Colonic mucosa (tissue), 4 donors: ENCODE data around the gene GALK1. TPM values are rescaled to one million over a fixed set of nuclear protein-coding genes. Genes with fewer than 3 reads are reported as not detected.

Experiments used
- DNase-seq: peaks from one replicate; pipeline ENCODE4 v3.0.0-alpha.2; 2020
- H3K27ac ChIP-seq: fragments of 200-600 bp; one replicate; pipeline ENCODE4 v1.8.0; 2021
- H3K27me3 ChIP-seq: fragments of 200-600 bp; one replicate; pipeline ENCODE4 v1.8.0; 2021
- H3K36me3 ChIP-seq: fragments of 200-600 bp; one replicate; pipeline ENCODE4 v1.8.0; 2021
- H3K4me1 ChIP-seq: fragments of 200-600 bp; one replicate; pipeline ENCODE4 v1.8.0; 2021; ENCODE audit warnings: mild to moderate bottlenecking
- H3K4me3 ChIP-seq: fragments of 200-600 bp; one replicate; pipeline ENCODE4 v1.8.0; 2021
- H3K9ac ChIP-seq, 2 donors: one replicate each; pipeline ENCODE4 v1.7.0; 2013; ENCODE audit warnings: control low read depth in 2 of 2, low read depth in 2 of 2, low read length in 2 of 2
- H3K9me3 ChIP-seq: fragments of 200-600 bp; one replicate; pipeline ENCODE4 v1.8.0; 2021
- intact Hi-C: fragments of 100-400 bp; cut with DNase I; formaldehyde crosslinking; loops from one replicate; pipeline ENCODE4 v1.14.1; 2022
- total RNA-seq, 2 donors: library from RNA; stranded (reverse); fragmentation: NEBNext Ultra II Directional in 1 of 2; extraction: Animal tissue kit (Norgen Biotek cat#: 25700) in 1 of 2; gene quantifications; one replicate each; pipeline ENCODE4 v1.2.1, GENCODE V29; 2021
- TF ChIP-seq, protein P1 (sequence below): fragments of 200-600 bp; IDR thresholded peaks from one replicate; pipeline ENCODE4 v1.8.0; 2022; ENCODE audit warnings: antibody characterized with exemption, mild to moderate bottlenecking
- donor health status: healthy.
- donor health status: DM: no; HTN: no; CAD: no.
- donor health status: DM: no; HTN: no; CAD: no.

GALK1 gene
- total RNA-seq, 2 donors from 2014 or later: 21.3 to 23.6 TPM

- H3K9ac ChIP-seq: no peak overlapping the region
- H3K9me3 ChIP-seq: no peaks in the 10 kb centered on the region
- H3K4me3 ChIP-seq: no peak overlapping the region
- TF ChIP-seq, protein P1, sequence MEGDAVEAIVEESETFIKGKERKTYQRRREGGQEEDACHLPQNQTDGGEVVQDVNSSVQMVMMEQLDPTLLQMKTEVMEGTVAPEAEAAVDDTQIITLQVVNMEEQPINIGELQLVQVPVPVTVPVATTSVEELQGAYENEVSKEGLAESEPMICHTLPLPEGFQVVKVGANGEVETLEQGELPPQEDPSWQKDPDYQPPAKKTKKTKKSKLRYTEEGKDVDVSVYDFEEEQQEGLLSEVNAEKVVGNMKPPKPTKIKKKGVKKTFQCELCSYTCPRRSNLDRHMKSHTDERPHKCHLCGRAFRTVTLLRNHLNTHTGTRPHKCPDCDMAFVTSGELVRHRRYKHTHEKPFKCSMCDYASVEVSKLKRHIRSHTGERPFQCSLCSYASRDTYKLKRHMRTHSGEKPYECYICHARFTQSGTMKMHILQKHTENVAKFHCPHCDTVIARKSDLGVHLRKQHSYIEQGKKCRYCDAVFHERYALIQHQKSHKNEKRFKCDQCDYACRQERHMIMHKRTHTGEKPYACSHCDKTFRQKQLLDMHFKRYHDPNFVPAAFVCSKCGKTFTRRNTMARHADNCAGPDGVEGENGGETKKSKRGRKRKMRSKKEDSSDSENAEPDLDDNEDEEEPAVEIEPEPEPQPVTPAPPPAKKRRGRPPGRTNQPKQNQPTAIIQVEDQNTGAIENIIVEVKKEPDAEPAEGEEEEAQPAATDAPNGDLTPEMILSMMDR: no peak
- no peak for DNase-seq
- intact Hi-C loops: no loop called here
- no peaks in the 10 kb centered on the region for H3K27me3 ChIP-seq
- no peak overlapping the region for H3K27ac ChIP-seq
- no peaks in the 10 kb centered on the region for H3K4me1 ChIP-seq
- H3K36me3 ChIP-seq: peaks cover 26% of the 10 kb centered on the region
Observed at GRCh38 chr17:75750661-75751423, 14.2 kb downstream of the GALK1 start.

DNA sequence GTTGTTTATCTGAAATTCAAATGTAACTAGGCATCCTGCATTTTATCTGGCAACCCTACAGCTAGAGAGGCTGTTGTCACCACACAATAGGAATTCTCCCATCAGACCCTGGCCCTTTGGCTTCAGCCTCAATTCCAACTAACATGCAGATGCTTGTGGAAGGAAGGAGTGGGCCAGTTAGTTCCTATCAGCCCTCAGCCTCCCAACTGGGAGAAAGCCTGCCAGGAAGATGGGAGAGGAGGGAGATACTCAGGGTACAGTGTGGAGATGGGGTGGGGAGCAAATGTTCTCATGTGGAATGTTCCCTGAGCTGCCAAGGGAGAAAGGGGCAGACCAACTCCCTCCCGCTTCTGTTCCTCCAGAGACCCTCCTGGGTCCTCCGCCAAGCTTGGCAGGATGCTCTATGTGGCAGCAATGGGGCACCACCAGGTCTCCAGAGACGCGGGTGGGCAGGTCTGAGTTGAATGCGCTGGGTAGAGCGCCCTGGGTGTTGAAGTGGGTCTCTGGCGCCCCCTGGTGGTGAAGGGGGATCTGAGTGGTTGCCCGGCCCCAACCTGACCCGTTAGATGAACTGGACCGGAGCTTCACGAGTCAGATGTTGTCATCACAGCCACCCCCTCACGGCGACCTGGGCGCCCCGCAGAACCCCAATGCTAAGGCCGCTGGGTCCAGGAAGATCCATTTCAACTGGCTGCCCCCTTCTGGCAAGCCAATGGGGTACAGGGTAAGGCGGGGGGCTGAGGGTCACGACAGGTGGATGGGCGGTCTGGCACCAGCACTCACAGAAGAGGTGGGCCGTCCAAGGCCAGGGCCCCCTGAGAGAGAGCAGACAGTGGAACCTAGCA lies 15.2 kb downstream of the GALK1 start:
- peak; percentile 87 for DNase-seq
- Histone ChIP-seq H3K4me3 (no peak overlapping the region), H3K36me3 (peaks cover 20% of the 10 kb centered on the region), H3K27ac (no peak overlapping the region), H3K4me1 (no peaks in the 10 kb centered on the region), H3K27me3 (no peaks in the 10 kb centered on the region), H3K9ac (no peak overlapping the region), H3K9me3 (no peaks in the 10 kb centered on the region)
- TF ChIP-seq, protein P1: peak; percentile 92
- intact Hi-C loops: loop anchor here (2.0 to 5.0 kb wide), 2 partner anchors 73 to 117 kb away; partner anchors contain the start of gene SMIM5

DNA sequence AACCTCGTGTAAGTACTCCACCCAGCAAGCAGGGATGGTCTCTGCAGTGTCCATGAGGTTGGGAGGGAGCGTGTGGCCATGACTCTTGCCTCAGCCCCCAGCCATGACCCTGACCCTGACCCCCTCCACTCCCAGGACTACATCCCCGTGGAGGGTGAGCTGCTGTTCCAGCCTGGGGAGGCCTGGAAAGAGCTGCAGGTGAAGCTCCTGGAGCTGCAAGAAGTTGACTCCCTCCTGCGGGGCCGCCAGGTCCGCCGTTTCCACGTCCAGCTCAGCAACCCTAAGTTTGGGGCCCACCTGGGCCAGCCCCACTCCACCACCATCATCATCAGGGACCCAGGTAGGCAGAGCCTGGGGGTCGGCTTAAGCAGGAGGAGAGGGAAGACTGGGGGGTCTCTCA lies 16.3 kb downstream of the GALK1 start:
- TF ChIP-seq, protein P1: no peak
- no peak for DNase-seq
- peaks cover 16% of the 10 kb centered on the region for H3K36me3 ChIP-seq
- no peaks in the 10 kb centered on the region for H3K9me3 ChIP-seq
- H3K9ac ChIP-seq: no peak overlapping the region
- no peak overlapping the region for H3K27ac ChIP-seq
- no peaks in the 10 kb centered on the region for H3K4me1 ChIP-seq
- no peaks in the 10 kb centered on the region for H3K27me3 ChIP-seq
- H3K4me3 ChIP-seq: no peak overlapping the region
- intact Hi-C loops: loop anchor here (2.0 to 5.0 kb wide), 2 partner anchors 72 to 116 kb away; partner anchors contain the start of gene SMIM5

- Histone ChIP-seq H3K9me3 (no peaks in the 10 kb centered on the region), H3K27ac (no peak overlapping the region), H3K4me1 (no peaks in the 10 kb centered on the region), H3K27me3 (no peaks in the 10 kb centered on the region), H3K4me3 (no peak overlapping the region), H3K36me3 (no peaks in the 10 kb centered on the region), H3K9ac (no peak overlapping the region)
- no peak for DNase-seq
- intact Hi-C loops: no loop called here
- TF ChIP-seq, protein P1: no peak
Observed at GRCh38 chr17:75743625-75744206, 21.3 kb downstream of the GALK1 start.

GRCh38 chr17:75742337-75742736 lies 22.7 kb downstream of the GALK1 start:
- Histone ChIP-seq H3K4me3 (no peak overlapping the region), H3K27ac (no peak overlapping the region), H3K9me3 (no peaks in the 10 kb centered on the region), H3K27me3 (no peaks in the 10 kb centered on the region), H3K9ac (no peak overlapping the region), H3K36me3 (no peaks in the 10 kb centered on the region), H3K4me1 (no peaks in the 10 kb centered on the region)
- TF ChIP-seq, protein P1: no peak
- intact Hi-C loops: no loop called here
- no peak for DNase-seq
